ENCODE results near the gene CREG2.

Gene CREG2

GRCh38 chr2:101371636-101372035 is 15.7 kb downstream of the CREG2 start:
- H3K9ac ChIP-seq (ENCODE audit: low read length): no peak overlapping the region
- H3K27me3 ChIP-seq (ENCODE audit: control insufficient read depth, insufficient read depth, low read length): no peaks in the 10 kb centered on the region
- H3K4me3 ChIP-seq (ENCODE audit: low read depth, low read length): no peak overlapping the region
- 0 out of 2 replicates have a peak, but pooled peaks cover 3% of the 10 kb centered on the region for H3K9me3 ChIP-seq (ENCODE audit: control insufficient read depth, insufficient read depth, low read depth, low read length)
- H3K36me3 ChIP-seq (ENCODE audit: control insufficient read depth, insufficient read depth, low read length): no peaks in the 10 kb centered on the region
- peaks cover 4% of the 10 kb centered on the region; the same call in 1 of the 2 replicates for H3K4me1 ChIP-seq (ENCODE audit: control insufficient read depth, insufficient read depth, low read length)
- H3K27ac ChIP-seq (ENCODE audit: low read depth, low read length): no peak overlapping the region

GRCh38 chr2:101369100-101369499 is 18.2 kb downstream of the CREG2 start:
- Histone ChIP-seq H3K36me3 (ENCODE audit: control insufficient read depth, insufficient read depth, low read length) (no peaks in the 10 kb centered on the region), H3K27ac (ENCODE audit: low read depth, low read length) (no peak overlapping the region), H3K4me1 (ENCODE audit: control insufficient read depth, insufficient read depth, low read length) (peaks cover 4% of the 10 kb centered on the region; the same call in 1 of the 2 replicates), H3K27me3 (ENCODE audit: control insufficient read depth, insufficient read depth, low read length) (no peaks in the 10 kb centered on the region), H3K4me3 (ENCODE audit: low read depth, low read length) (no peak overlapping the region), H3K9me3 (ENCODE audit: control insufficient read depth, insufficient read depth, low read depth, low read length) (0 out of 2 replicates have a peak, but pooled peaks cover 3% of the 10 kb centered on the region), H3K9ac (ENCODE audit: low read length) (no peak overlapping the region)

- peaks cover 4% of the 10 kb centered on the region; the same call in 1 of the 2 replicates for H3K4me1 ChIP-seq (ENCODE audit: control insufficient read depth, insufficient read depth, low read length)
- H3K9ac ChIP-seq (ENCODE audit: low read length): no peak overlapping the region
- 0 out of 2 replicates have a peak, but pooled peaks cover 3% of the 10 kb centered on the region for H3K9me3 ChIP-seq (ENCODE audit: control insufficient read depth, insufficient read depth, low read depth, low read length)
- H3K27ac ChIP-seq (ENCODE audit: low read depth, low read length): no peak overlapping the region
- H3K36me3 ChIP-seq (ENCODE audit: control insufficient read depth, insufficient read depth, low read length): no peaks in the 10 kb centered on the region
- H3K4me3 ChIP-seq (ENCODE audit: low read depth, low read length): no peak overlapping the region
- no peaks in the 10 kb centered on the region for H3K27me3 ChIP-seq (ENCODE audit: control insufficient read depth, insufficient read depth, low read length)
Measured at GRCh38 chr2:101368376-101368775, 18.9 kb downstream of the CREG2 start.

- Histone ChIP-seq H3K4me3 (ENCODE audit: low read depth, low read length) (no peak overlapping the region), H3K9me3 (ENCODE audit: control insufficient read depth, insufficient read depth, low read depth, low read length) (no peaks in the 10 kb centered on the region), H3K4me1 (ENCODE audit: control insufficient read depth, insufficient read depth, low read length) (peaks cover 4% of the 10 kb centered on the region; the same call in 1 of the 2 replicates), H3K27me3 (ENCODE audit: control insufficient read depth, insufficient read depth, low read length) (no peaks in the 10 kb centered on the region), H3K36me3 (ENCODE audit: control insufficient read depth, insufficient read depth, low read length) (no peaks in the 10 kb centered on the region), H3K27ac (ENCODE audit: low read depth, low read length) (no peak overlapping the region), H3K9ac (ENCODE audit: low read length) (no peak overlapping the region)
Measured at GRCh38 chr2:101367508-101367907, 19.8 kb downstream of the CREG2 start.

- H3K4me3 ChIP-seq (ENCODE audit: low read depth, low read length): no peak overlapping the region
- no peaks in the 10 kb centered on the region for H3K27me3 ChIP-seq (ENCODE audit: control insufficient read depth, insufficient read depth, low read length)
- no peaks in the 10 kb centered on the region for H3K9me3 ChIP-seq (ENCODE audit: control insufficient read depth, insufficient read depth, low read depth, low read length)
- peaks cover 8% of the 10 kb centered on the region; the same call in 1 of the 2 replicates for H3K4me1 ChIP-seq (ENCODE audit: control insufficient read depth, insufficient read depth, low read length)
- no peaks in the 10 kb centered on the region for H3K36me3 ChIP-seq (ENCODE audit: control insufficient read depth, insufficient read depth, low read length)
- no peak overlapping the region for H3K9ac ChIP-seq (ENCODE audit: low read length)
- no peak overlapping the region for H3K27ac ChIP-seq (ENCODE audit: low read depth, low read length)
Measured at GRCh38 chr2:101364878-101365277, 22.4 kb downstream of the CREG2 start.

GRCh38 chr2:101362777-101363176 is 24.5 kb downstream of the CREG2 start:
- no peaks in the 10 kb centered on the region for H3K36me3 ChIP-seq (ENCODE audit: control insufficient read depth, insufficient read depth, low read length)
- H3K9me3 ChIP-seq (ENCODE audit: control insufficient read depth, insufficient read depth, low read depth, low read length): no peaks in the 10 kb centered on the region
- H3K9ac ChIP-seq (ENCODE audit: low read length): no peak overlapping the region
- no peak overlapping the region for H3K27ac ChIP-seq (ENCODE audit: low read depth, low read length)
- no peaks in the 10 kb centered on the region for H3K27me3 ChIP-seq (ENCODE audit: control insufficient read depth, insufficient read depth, low read length)
- no peak overlapping the region for H3K4me3 ChIP-seq (ENCODE audit: low read depth, low read length)
- peaks cover 8% of the 10 kb centered on the region; the same call in 1 of the 2 replicates for H3K4me1 ChIP-seq (ENCODE audit: control insufficient read depth, insufficient read depth, low read length)

- H3K4me1 ChIP-seq (ENCODE audit: control insufficient read depth, insufficient read depth, low read length): peaks cover 8% of the 10 kb centered on the region; the same call in 1 of the 2 replicates
- no peaks in the 10 kb centered on the region for H3K36me3 ChIP-seq (ENCODE audit: control insufficient read depth, insufficient read depth, low read length)
- H3K4me3 ChIP-seq (ENCODE audit: low read depth, low read length): no peak overlapping the region
- H3K9ac ChIP-seq (ENCODE audit: low read length): no peak overlapping the region
- no peak overlapping the region for H3K27ac ChIP-seq (ENCODE audit: low read depth, low read length)
- no peaks in the 10 kb centered on the region for H3K27me3 ChIP-seq (ENCODE audit: control insufficient read depth, insufficient read depth, low read length)
- H3K9me3 ChIP-seq (ENCODE audit: control insufficient read depth, insufficient read depth, low read depth, low read length): no peaks in the 10 kb centered on the region
Measured at GRCh38 chr2:101362316-101362715, 25.0 kb downstream of the CREG2 start.

GRCh38 chr2:101361522-101361921 is 25.8 kb downstream of the CREG2 start:
- H3K4me3 ChIP-seq (ENCODE audit: low read depth, low read length): no peak overlapping the region
- H3K27me3 ChIP-seq (ENCODE audit: control insufficient read depth, insufficient read depth, low read length): no peaks in the 10 kb centered on the region
- H3K4me1 ChIP-seq (ENCODE audit: control insufficient read depth, insufficient read depth, low read length): peaks cover 8% of the 10 kb centered on the region; the same call in 1 of the 2 replicates
- H3K36me3 ChIP-seq (ENCODE audit: control insufficient read depth, insufficient read depth, low read length): no peaks in the 10 kb centered on the region
- H3K9ac ChIP-seq (ENCODE audit: low read length): no peak overlapping the region
- no peaks in the 10 kb centered on the region for H3K9me3 ChIP-seq (ENCODE audit: control insufficient read depth, insufficient read depth, low read depth, low read length)
- no peak overlapping the region for H3K27ac ChIP-seq (ENCODE audit: low read depth, low read length)

- H3K36me3 ChIP-seq (ENCODE audit: control insufficient read depth, insufficient read depth, low read length): no peaks in the 10 kb centered on the region
- no peaks in the 10 kb centered on the region for H3K9me3 ChIP-seq (ENCODE audit: control insufficient read depth, insufficient read depth, low read depth, low read length)
- H3K27ac ChIP-seq (ENCODE audit: low read depth, low read length): no peak overlapping the region
- peaks cover 8% of the 10 kb centered on the region; the same call in 1 of the 2 replicates for H3K4me1 ChIP-seq (ENCODE audit: control insufficient read depth, insufficient read depth, low read length)
- H3K4me3 ChIP-seq (ENCODE audit: low read depth, low read length): no peak overlapping the region
- no peaks in the 10 kb centered on the region for H3K27me3 ChIP-seq (ENCODE audit: control insufficient read depth, insufficient read depth, low read length)
- H3K9ac ChIP-seq (ENCODE audit: low read length): no peak overlapping the region
Measured at GRCh38 chr2:101361121-101361520, 26.2 kb downstream of the CREG2 start.

- H3K27me3 ChIP-seq (ENCODE audit: control insufficient read depth, insufficient read depth, low read length): no peaks in the 10 kb centered on the region
- no peaks in the 10 kb centered on the region for H3K36me3 ChIP-seq (ENCODE audit: control insufficient read depth, insufficient read depth, low read length)
- no peaks in the 10 kb centered on the region for H3K9me3 ChIP-seq (ENCODE audit: control insufficient read depth, insufficient read depth, low read depth, low read length)
- no peak overlapping the region for H3K4me3 ChIP-seq (ENCODE audit: low read depth, low read length)
- H3K4me1 ChIP-seq (ENCODE audit: control insufficient read depth, insufficient read depth, low read length): peaks cover 8% of the 10 kb centered on the region; the same call in 1 of the 2 replicates
- no peak overlapping the region for H3K27ac ChIP-seq (ENCODE audit: low read depth, low read length)
- no peak overlapping the region for H3K9ac ChIP-seq (ENCODE audit: low read length)
Measured at GRCh38 chr2:101360232-101360631, 27.1 kb downstream of the CREG2 start.

- H3K27ac ChIP-seq (ENCODE audit: low read depth, low read length): no peak overlapping the region
Measured at GRCh38 chr2:101359410-101359954, 27.8 kb downstream of the CREG2 start.

More at GRCh38 chr2:101359410-101359954, 27.8 kb downstream of the CREG2 start:
- H3K9ac ChIP-seq (ENCODE audit: low read length): no peak overlapping the region
- no peaks in the 10 kb centered on the region for H3K27me3 ChIP-seq (ENCODE audit: control insufficient read depth, insufficient read depth, low read length)
- H3K4me1 ChIP-seq (ENCODE audit: control insufficient read depth, insufficient read depth, low read length): peaks cover 8% of the 10 kb centered on the region; the same call in 1 of the 2 replicates
- no peaks in the 10 kb centered on the region for H3K36me3 ChIP-seq (ENCODE audit: control insufficient read depth, insufficient read depth, low read length)
- no peak overlapping the region for H3K4me3 ChIP-seq (ENCODE audit: low read depth, low read length)
- H3K9me3 ChIP-seq (ENCODE audit: control insufficient read depth, insufficient read depth, low read depth, low read length): no peaks in the 10 kb centered on the region
